H9 (cell line): ENCODE results near the gene AKAP5. TPM values are rescaled to one million over a fixed set of nuclear protein-coding genes. Genes with fewer than 3 reads are reported as not detected.
A peak's percentile ranks its signal among the peaks of the same experiment; 100 is the strongest.

Experiments used
- DNase-seq: peaks from one replicate; pipeline ENCODE4 v3.0.0-alpha.2; 2017
- H2AFZ ChIP-seq: one replicate; pipeline ENCODE4 v1.6.1; 2013; ENCODE audit warnings: mild to moderate bottlenecking, low read length, control low read depth, moderate library complexity
- H2AK5ac ChIP-seq: 2 replicates; pipeline ENCODE4 v1.6.1; 2013; ENCODE audit warnings: low read length, control low read depth, mixed read lengths; ENCODE audit not compliant: insufficient read length
- H2BK120ac ChIP-seq: one replicate; pipeline ENCODE4 v1.6.1; 2013; ENCODE audit warnings: low read depth, mild to moderate bottlenecking, low read length, control low read depth, inconsistent platforms; ENCODE audit not compliant: poor library complexity, severe bottlenecking
- H2BK12ac ChIP-seq: 2 replicates; pipeline ENCODE4 v1.6.1; 2013; ENCODE audit warnings: low read length, control low read depth, mixed read lengths, low read depth; ENCODE audit not compliant: insufficient read length
- H2BK15ac ChIP-seq: 2 replicates; pipeline ENCODE4 v1.6.1; 2013; ENCODE audit warnings: low read depth, low read length, control low read depth
- H2BK20ac ChIP-seq: one replicate; pipeline ENCODE4 v1.6.1; 2013; ENCODE audit warnings: low read depth, mild to moderate bottlenecking, low read length, control low read depth, inconsistent platforms; ENCODE audit not compliant: poor library complexity, severe bottlenecking
- H2BK5ac ChIP-seq: 2 replicates; pipeline ENCODE4 v1.6.1; 2013; ENCODE audit warnings: low read length, control low read depth, mixed read lengths; ENCODE audit not compliant: insufficient read length
- H3K14ac ChIP-seq: 2 replicates; pipeline ENCODE4 v1.6.1; 2013; ENCODE audit warnings: low read length, control low read depth; ENCODE audit not compliant: insufficient read depth
- H3K18ac ChIP-seq: 2 replicates; pipeline ENCODE4 v1.6.1; 2013; ENCODE audit warnings: low read depth, mild to moderate bottlenecking, mixed read lengths, low read length, control low read depth; ENCODE audit not compliant: insufficient read length
- H3K23ac ChIP-seq: 2 replicates; pipeline ENCODE4 v1.6.1; 2013; ENCODE audit warnings: low read length, control low read depth, mixed read lengths, low read depth; ENCODE audit not compliant: insufficient read length
- H3K23me2 ChIP-seq: 2 replicates; pipeline ENCODE4 v1.6.1; 2013; ENCODE audit warnings: low read depth, mild to moderate bottlenecking, mixed read lengths, low read length, control low read depth; ENCODE audit not compliant: insufficient read length, poor library complexity, severe bottlenecking
- H3K27ac ChIP-seq: 2 replicates; pipeline ENCODE4 v1.5.1; 2013; ENCODE audit warnings: low read length, control low read depth, mixed read lengths, low read depth; ENCODE audit not compliant: insufficient read length
- H3K27me3 ChIP-seq: 2 replicates; pipeline ENCODE4 v1.6.1; 2013; ENCODE audit warnings: low read length, control low read depth, inconsistent platforms; ENCODE audit not compliant: insufficient read depth
- H3K4ac ChIP-seq: 2 replicates; pipeline ENCODE4 v1.6.1; 2013; ENCODE audit warnings: low read depth, mild to moderate bottlenecking, control low read depth, inconsistent platforms, low read length, moderate library complexity
- H3K4me1 ChIP-seq: 2 replicates; pipeline ENCODE4 v1.6.1; 2013; ENCODE audit warnings: low read length, control low read depth, inconsistent platforms; ENCODE audit not compliant: insufficient read depth
- H3K4me2 ChIP-seq: 2 replicates; pipeline ENCODE4 v1.6.1; 2013; ENCODE audit warnings: low read length, control low read depth, mixed read lengths; ENCODE audit not compliant: insufficient read length, insufficient read depth
- H3K56ac ChIP-seq: 2 replicates; pipeline ENCODE4 v1.6.1; 2013; ENCODE audit warnings: low read depth, mild to moderate bottlenecking, mixed read lengths, low read length, control low read depth; ENCODE audit not compliant: insufficient read length
- H3K79me1 ChIP-seq: 2 replicates; pipeline ENCODE4 v1.6.1; 2013; ENCODE audit warnings: low read depth, mild to moderate bottlenecking, moderate library complexity, low read length, control low read depth, inconsistent platforms; ENCODE audit not compliant: insufficient read depth, poor library complexity, severe bottlenecking
- H3K79me2 ChIP-seq: 2 replicates; pipeline ENCODE4 v1.6.1; 2013; ENCODE audit warnings: low read length, control low read depth, inconsistent platforms; ENCODE audit not compliant: insufficient read depth
- H3K9ac ChIP-seq: 2 replicates; pipeline ENCODE4 v1.6.1; 2013; ENCODE audit warnings: low read length, control low read depth, mixed read lengths; ENCODE audit not compliant: insufficient read length; ENCODE audit errors: extremely low read depth
- H3K9me3 ChIP-seq: one replicate; pipeline ENCODE4 v1.6.1; 2013; ENCODE audit warnings: low read depth, low read length, inconsistent platforms; ENCODE audit not compliant: control insufficient read depth
- H3T11ph ChIP-seq: one replicate; pipeline ENCODE4 v1.6.1; 2013; ENCODE audit warnings: mild to moderate bottlenecking, low read length, control low read depth, inconsistent platforms
- H4K20me1 ChIP-seq: one replicate; pipeline ENCODE4 v1.6.1; 2013; ENCODE audit not compliant: control insufficient read depth, insufficient read length, insufficient read depth
- H4K5ac ChIP-seq: 2 replicates; pipeline ENCODE4 v1.6.1; 2013; ENCODE audit warnings: low read depth, mild to moderate bottlenecking, mixed read lengths, low read length, control low read depth; ENCODE audit not compliant: insufficient read length
- H4K8ac ChIP-seq: replicated peaks from 2 replicates; pipeline ENCODE4 v1.6.1; 2013; ENCODE audit warnings: low read length, control low read depth, mixed read lengths, low read depth; ENCODE audit not compliant: insufficient read length
- H4K91ac ChIP-seq: 2 replicates; pipeline ENCODE4 v1.6.1; 2013; ENCODE audit warnings: low read depth, mild to moderate bottlenecking, moderate library complexity, mixed read lengths, low read length, control low read depth; ENCODE audit not compliant: insufficient read length
- H3K27ac Mint-ChIP-seq, 3 experiments: 2 replicates in 2 of 3; 3 replicates in 1 of 3; pipeline ENCODE4 v1.8.0; 2020 to 2021; ENCODE audit warnings: mixed read lengths in 3 of 3, mild to moderate bottlenecking in 1 of 3, moderate library complexity in 1 of 3
- H3K27me3 Mint-ChIP-seq: 2 replicates; pipeline ENCODE4 v1.8.0; 2021; ENCODE audit warnings: low read depth, mild to moderate bottlenecking, moderate library complexity, mixed read lengths
- H3K36me3 Mint-ChIP-seq, 3 experiments: 2 replicates in 2 of 3; 3 replicates in 1 of 3; pipeline ENCODE4 v1.8.0; 2020 to 2021; ENCODE audit warnings: low read depth in 3 of 3, mixed read lengths in 3 of 3; ENCODE audit not compliant: insufficient read depth in 1 of 3
- H3K4me1 Mint-ChIP-seq, 2 experiments: 2 replicates each; pipeline ENCODE4 v1.8.0; 2020; ENCODE audit warnings: mixed read lengths in 2 of 2
- H3K4me3 Mint-ChIP-seq, 2 experiments: 2 replicates in 1 of 2; 3 replicates in 1 of 2; pipeline ENCODE4 v1.8.0; 2020 to 2021; ENCODE audit warnings: mild to moderate bottlenecking in 2 of 2, mixed read lengths in 2 of 2, moderate library complexity in 1 of 2
- H3K9me3 Mint-ChIP-seq, 2 experiments: 2 replicates in 1 of 2; 3 replicates in 1 of 2; pipeline ENCODE4 v1.8.0; 2020; ENCODE audit warnings: mild to moderate bottlenecking in 2 of 2, mixed read lengths in 2 of 2, moderate library complexity in 1 of 2
- WGBS: extraction: QIAGEN DNeasy Blood & Tissue Kit; methylation state at CpG from one replicate; pipeline ENCODE4 v1.1.7; 2013; ENCODE audit warnings: missing lambda C conversion rate, low lambda C conversion rate, mixed read lengths; ENCODE audit not compliant: insufficient read length; ENCODE audit errors: extremely low coverage; 5-methylcytosine and 5-hydroxymethylcytosine counted together
- total RNA-seq: library from RNA; stranded (reverse); gene quantifications from 2 replicates; pipeline ENCODE4 v1.2.1, GENCODE V29; 2021
- TF ChIP-seq, protein P1 (sequence below): fragments of 200-600 bp; sonication (generic); conservative IDR thresholded peaks from 3 replicates; pipeline ENCODE4 v1.8.0; 2021; ENCODE audit warnings: antibody characterized with exemption, mild to moderate bottlenecking

The AKAP5 gene
- total RNA-seq, 1 experiment from 2014 or later = 2.5 TPM

DNA sequence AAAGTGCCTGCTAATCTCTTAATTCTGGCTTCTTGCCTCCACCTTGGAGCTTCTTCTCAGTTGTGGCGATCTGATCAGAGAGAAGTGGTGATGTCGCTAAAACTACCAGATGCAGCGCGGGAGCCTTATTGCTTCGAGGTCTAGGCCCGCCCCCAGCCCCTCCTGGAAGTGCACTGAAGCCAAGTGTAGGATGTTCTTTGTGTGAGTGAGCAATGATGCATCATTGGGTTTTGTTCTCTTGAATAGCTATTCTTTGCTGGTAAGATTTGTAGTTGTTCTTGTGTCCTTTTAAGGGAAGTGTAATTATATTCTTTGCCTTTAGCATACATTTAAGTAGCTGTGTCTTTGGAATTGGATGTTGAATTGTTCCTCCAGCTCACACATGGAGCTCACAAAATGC is 41.3 kb upstream of the AKAP5 start:
- no peak overlapping the region for H3K4me3 Mint-ChIP-seq
- H4K20me1 ChIP-seq = no peaks in the 10 kb centered on the region
- H3K27me3 ChIP-seq = no peaks in the 10 kb centered on the region
- no peak overlapping the region for H4K91ac ChIP-seq
- no peak overlapping the region for H4K5ac ChIP-seq
- no peak overlapping the region for H2BK5ac ChIP-seq
- no peak overlapping the region for H3K27ac ChIP-seq
- no peak overlapping the region for H3K56ac ChIP-seq
- TF ChIP-seq, protein P1, sequence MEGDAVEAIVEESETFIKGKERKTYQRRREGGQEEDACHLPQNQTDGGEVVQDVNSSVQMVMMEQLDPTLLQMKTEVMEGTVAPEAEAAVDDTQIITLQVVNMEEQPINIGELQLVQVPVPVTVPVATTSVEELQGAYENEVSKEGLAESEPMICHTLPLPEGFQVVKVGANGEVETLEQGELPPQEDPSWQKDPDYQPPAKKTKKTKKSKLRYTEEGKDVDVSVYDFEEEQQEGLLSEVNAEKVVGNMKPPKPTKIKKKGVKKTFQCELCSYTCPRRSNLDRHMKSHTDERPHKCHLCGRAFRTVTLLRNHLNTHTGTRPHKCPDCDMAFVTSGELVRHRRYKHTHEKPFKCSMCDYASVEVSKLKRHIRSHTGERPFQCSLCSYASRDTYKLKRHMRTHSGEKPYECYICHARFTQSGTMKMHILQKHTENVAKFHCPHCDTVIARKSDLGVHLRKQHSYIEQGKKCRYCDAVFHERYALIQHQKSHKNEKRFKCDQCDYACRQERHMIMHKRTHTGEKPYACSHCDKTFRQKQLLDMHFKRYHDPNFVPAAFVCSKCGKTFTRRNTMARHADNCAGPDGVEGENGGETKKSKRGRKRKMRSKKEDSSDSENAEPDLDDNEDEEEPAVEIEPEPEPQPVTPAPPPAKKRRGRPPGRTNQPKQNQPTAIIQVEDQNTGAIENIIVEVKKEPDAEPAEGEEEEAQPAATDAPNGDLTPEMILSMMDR = no peak
- H3K36me3 Mint-ChIP-seq = peaks cover 53 to 95% (median 86%) of the 10 kb centered on the region in 3 experiments; a peak in 6 of 7 replicates
- no peaks in the 10 kb centered on the region for H3K4me1 Mint-ChIP-seq
- peaks cover 2% of the 10 kb centered on the region for H3K23me2 ChIP-seq
- no peak overlapping the region for H2AK5ac ChIP-seq
- WGBS = no CpG with 5 or more reads among the region's 6 CpGs
- no peak overlapping the region for H3K18ac ChIP-seq
- no peak for DNase-seq
- no peaks in the 10 kb centered on the region for H3K27me3 Mint-ChIP-seq
- peak overlapping the region in 1 of 3 experiments; percentile 65; a peak in 1 of 7 replicates for H3K27ac Mint-ChIP-seq
- H3T11ph ChIP-seq = no peak overlapping the region
- H3K9ac ChIP-seq = no peak overlapping the region
- H4K8ac ChIP-seq = no peak overlapping the region
- no peak overlapping the region for H2BK20ac ChIP-seq
- no peak overlapping the region for H2BK120ac ChIP-seq
- H3K9me3 Mint-ChIP-seq = no peaks in the 10 kb centered on the region
- no peak overlapping the region for H3K4me2 ChIP-seq
- no peaks in the 10 kb centered on the region for H3K9me3 ChIP-seq
- H3K4me1 ChIP-seq = no peaks in the 10 kb centered on the region
- no peaks in the 10 kb centered on the region for H3K79me2 ChIP-seq
- H3K23ac ChIP-seq = no peak overlapping the region
- H3K4ac ChIP-seq = no peak overlapping the region
- no peak overlapping the region for H3K14ac ChIP-seq
- H2BK15ac ChIP-seq = no peak overlapping the region
- no peaks in the 10 kb centered on the region for H3K79me1 ChIP-seq
- H2AFZ ChIP-seq = no peak overlapping the region
- no peak overlapping the region for H2BK12ac ChIP-seq
